Naive thymus-derived CD4-positive, alpha-beta T cell (primary cell): ENCODE data around the gene ABHD14A. TPM values are rescaled to one million over a fixed set of nuclear protein-coding genes. Genes with fewer than 3 reads are reported as not detected.

ENCODE experiments used
- ATAC-seq: fragments of 150-1000 bp; cut with Tn5 transposase; 2 replicates; pipeline ENCODE4 v1.10.0; 2021; ENCODE audit warnings: mild to moderate bottlenecking, moderate library complexity
- CTCF ChIA-PET: fragments of 350-600 bp; sonication (Branson Sonifier 250); formaldehyde crosslinking; loops from one replicate; lab custom pipeline; 2021; ENCODE audit warnings: antibody characterized with exemption; lab: Charles Lee
- POLR2A ChIA-PET: fragments of 350-600 bp; sonication (Branson Sonifier 250); formaldehyde crosslinking; loops from one replicate; lab custom pipeline; 2021; ENCODE audit warnings: antibody characterized with exemption, inconsistent platforms; lab: Charles Lee
- DNase-seq, 9 donors: peaks; one replicate each; pipeline versions ENCODE4 v3.0.0 to v3.0.0-alpha.2; 2020 to 2022; ENCODE audit warnings: mixed read lengths in 1 of 9
- H3K27ac ChIP-seq: one replicate; pipeline ENCODE4 v1.7.0; 2013; ENCODE audit warnings: mild to moderate bottlenecking, low read depth, low read length, moderate library complexity
- H3K27me3 ChIP-seq, 2 donors: one replicate each; pipeline ENCODE4 v1.7.0; 2013; ENCODE audit warnings: low read length in 2 of 2, mild to moderate bottlenecking in 2 of 2, moderate library complexity in 2 of 2; ENCODE audit not compliant: control insufficient read depth in 2 of 2, insufficient read depth in 2 of 2
- H3K36me3 ChIP-seq, 3 experiments: 1 replicate in 2 of 3; 2 replicates in 1 of 3; pipeline ENCODE4 v1.7.0; 2013; ENCODE audit warnings: low read length in 3 of 3, mild to moderate bottlenecking in 3 of 3, moderate library complexity in 1 of 3; ENCODE audit not compliant: insufficient read depth in 3 of 3, control insufficient read depth in 2 of 3
- H3K4me1 ChIP-seq, 2 donors: one replicate each; pipeline ENCODE4 v1.7.0; 2013; ENCODE audit warnings: low read length in 2 of 2, mild to moderate bottlenecking in 2 of 2, moderate library complexity in 1 of 2; ENCODE audit not compliant: control insufficient read depth in 2 of 2, insufficient read depth in 2 of 2
- H3K4me3 ChIP-seq: 2 replicates; pipeline ENCODE4 v1.7.0; 2013; ENCODE audit warnings: mild to moderate bottlenecking, low read length
- H3K9me3 ChIP-seq, 3 experiments: 1 replicate in 2 of 3; 2 replicates in 1 of 3; pipeline ENCODE4 v1.7.0; 2013; ENCODE audit warnings: low read length in 3 of 3; ENCODE audit not compliant: control insufficient read depth in 2 of 3
- H3K27ac Mint-ChIP-seq, 9 donors: one replicate each; pipeline ENCODE4 v1.8.0; 2020 to 2022; ENCODE audit warnings: mixed read lengths in 9 of 9, mild to moderate bottlenecking in 8 of 9, moderate library complexity in 5 of 9, inconsistent platforms in 2 of 9
- H3K27me3 Mint-ChIP-seq, 5 donors: one replicate each; pipeline ENCODE4 v1.8.0; 2021 to 2022; ENCODE audit warnings: mixed read lengths in 5 of 5, mild to moderate bottlenecking in 1 of 5
- H3K36me3 Mint-ChIP-seq, 5 donors: one replicate each; pipeline ENCODE4 v1.8.0; 2020 to 2022; ENCODE audit warnings: mixed read lengths in 5 of 5, mild to moderate bottlenecking in 3 of 5, inconsistent platforms in 1 of 5
- H3K4me1 Mint-ChIP-seq, 7 donors: one replicate each; pipeline ENCODE4 v1.8.0; 2020 to 2022; ENCODE audit warnings: mixed read lengths in 7 of 7, mild to moderate bottlenecking in 3 of 7, inconsistent platforms in 1 of 7
- H3K4me3 Mint-ChIP-seq, 10 donors: one replicate each; pipeline ENCODE4 v1.8.0; 2020 to 2022; ENCODE audit warnings: mild to moderate bottlenecking in 10 of 10, mixed read lengths in 10 of 10, moderate library complexity in 6 of 10, inconsistent platforms in 2 of 10
- H3K9me3 Mint-ChIP-seq, 11 donors: one replicate each; pipeline ENCODE4 v1.8.0; 2020 to 2022; ENCODE audit warnings: mixed read lengths in 11 of 11, mild to moderate bottlenecking in 4 of 11, inconsistent platforms in 1 of 11, moderate library complexity in 1 of 11
- intact Hi-C, 2 donors: fragments of 100-400 bp; cut with micrococcal nuclease; formaldehyde crosslinking; loops; one replicate each; pipeline ENCODE4 v1.15.1; 2023
- polyA plus RNA-seq, 2 donors: library from polyadenylated mRNA; unstranded; fragments of 300-500 nt; fragmentation: Illumina TruSeq; gene quantifications; one replicate each; pipeline ENCODE4 v1.2.3, GENCODE V29; 2021
- total RNA-seq, 6 experiments: library from RNA in 5 of 6; stranded (reverse) in 5 of 6; gene quantifications; 1 replicate in 5 of 6; 2 replicates in 1 of 6; pipeline ENCODE4 v1.2.3 and lab custom pipeline; 2021 to 2026

Gene ABHD14A
- total and polyA plus RNA-seq, 7 experiments from 2014 or later, result 9.9 to 96.9 (median 21.6) TPM

GRCh38 chr3:51955175-51955892 is 19.5 kb upstream of the ABHD14A start, which contains the start of gene GPR62:
Gene GPR62, plus strand, starts transcription at chr3:51955381. Its CDS starts 272 bp downstream, at chr3:51955653.
- Histone ChIP-seq H3K27me3 (peaks cover 3 to 4% of the 10 kb centered on the region in 2 donors), H3K36me3 (peaks cover 0 to 3% (median 0%) of the 10 kb centered on the region in 3 experiments), H3K27ac (no peak within 1 kb of the TSS), H3K9me3 (no peaks in the 10 kb centered on the region), H3K4me3 (peak within 1 kb of the TSS; percentile 44), H3K4me1 (peaks cover 0 to 7% of the 10 kb centered on the region in 2 donors)
- peaks cover 16 to 47% (median 21%) of the 10 kb centered on the region in 5 donors for H3K27me3 Mint-ChIP-seq
- ChIA-PET POLR2A (no interaction called here), CTCF (no interaction called here)
- intact Hi-C loops, result no loop called here
- H3K4me3 Mint-ChIP-seq, result peak within 1 kb of the TSS; percentile 16 to 80 (median 58)
- ATAC-seq (no peak), DNase-seq (no peak)
- H3K9me3 Mint-ChIP-seq, result no peaks in the 10 kb centered on the region
- H3K27ac Mint-ChIP-seq, result no peak within 1 kb of the TSS
- peaks cover 0 to 6% (median 4%) of the 10 kb centered on the region in 7 donors for H3K4me1 Mint-ChIP-seq
- peaks cover 0 to 6% (median 4%) of the 10 kb centered on the region in 5 donors for H3K36me3 Mint-ChIP-seq

GRCh38 chr3:51955893-51956770 is 18.7 kb upstream of the ABHD14A start:
- ChIA-PET POLR2A (interaction anchor here (1.3 kb wide), 1 partner anchor 18 kb away, joined by 4 read pairs; the partner anchor contains the start of gene ABHD14B), CTCF (no interaction called here)
- Mint-ChIP-seq H3K36me3 (peaks cover 0 to 10% (median 4%) of the 10 kb centered on the region in 5 donors), H3K27ac (no peak overlapping the region), H3K4me3 (peak overlapping the region; percentile 12 to 80 (median 59)), H3K4me1 (peaks cover 0 to 6% (median 4%) of the 10 kb centered on the region in 7 donors), H3K27me3 (peaks cover 16 to 47% (median 21%) of the 10 kb centered on the region in 5 donors), H3K9me3 (no peaks in the 10 kb centered on the region)
- DNase-seq (peak in 7 of 9 donors; percentile 26 to 40 (median 34)), ATAC-seq (peak; percentile 77)
- Histone ChIP-seq H3K27me3 (peaks cover 3 to 4% of the 10 kb centered on the region in 2 donors), H3K4me1 (peaks cover 0 to 7% of the 10 kb centered on the region in 2 donors), H3K9me3 (no peaks in the 10 kb centered on the region), H3K36me3 (peaks cover 0 to 3% (median 0%) of the 10 kb centered on the region in 3 experiments), H3K4me3 (peak overlapping the region; percentile 44), H3K27ac (no peak overlapping the region)
- intact Hi-C loops, result loop anchor here in 1 of 2 donors (1.0 kb wide), 2 partner anchors 14 to 18 kb away; partner anchors contain the start of genes ABHD14B and PARP3

- H3K27ac ChIP-seq, result no peak overlapping the region
- ChIA-PET CTCF (interaction anchor here (0.5 to 0.6 kb wide), 2 partner anchors 187 to 1597 kb away, joined by 3 read pairs; no protein-coding TSS in a partner anchor), POLR2A (interaction anchor here (0.6 to 1.3 kb wide), 3 partner anchors 13 to 16 kb away, joined by 3 to 4 read pairs (median 4); partner anchors contain the start of gene ABHD14B)
- Mint-ChIP-seq H3K9me3 (no peaks in the 10 kb centered on the region), H3K4me3 (no peak overlapping the region), H3K27me3 (peaks cover 16 to 40% (median 17%) of the 10 kb centered on the region in 5 donors), H3K36me3 (peaks cover 0 to 11% (median 4%) of the 10 kb centered on the region in 5 donors), H3K4me1 (peaks cover 0 to 6% (median 4%) of the 10 kb centered on the region in 7 donors), H3K27ac (no peak overlapping the region)
- DNase-seq (no peak), ATAC-seq (no peak)
- H3K36me3 ChIP-seq, result peaks cover 0 to 3% (median 0%) of the 10 kb centered on the region in 3 experiments
- no peaks in the 10 kb centered on the region for H3K9me3 ChIP-seq
- peaks cover 3 to 4% of the 10 kb centered on the region in 2 donors for H3K27me3 ChIP-seq
- H3K4me1 ChIP-seq, result peaks cover 0 to 7% of the 10 kb centered on the region in 2 donors
- H3K4me3 ChIP-seq, result no peak overlapping the region
- intact Hi-C loops, result no loop called here
These were observed 17.2 kb upstream of the ABHD14A start for GRCh38 chr3:51957520-51958205.

- no peaks in the 10 kb centered on the region for H3K9me3 Mint-ChIP-seq
- no peak for ATAC-seq
- no peak overlapping the region for H3K4me3 ChIP-seq
- H3K27me3 ChIP-seq, result peaks cover 3 to 4% of the 10 kb centered on the region in 2 donors
- no peaks in the 10 kb centered on the region for H3K9me3 ChIP-seq
- H3K4me1 ChIP-seq, result peaks cover 0 to 7% of the 10 kb centered on the region in 2 donors
- no peak overlapping the region for H3K27ac ChIP-seq
- peaks cover 0 to 6% (median 3%) of the 10 kb centered on the region in 7 donors for H3K4me1 Mint-ChIP-seq
- intact Hi-C loops, result no loop called here
- POLR2A ChIA-PET, result no interaction called here
- H3K27ac Mint-ChIP-seq, result no peak overlapping the region
- no peak for DNase-seq
- H3K36me3 Mint-ChIP-seq, result peaks cover 0 to 11% (median 4%) of the 10 kb centered on the region in 5 donors
- peaks cover 5 to 33% (median 7%) of the 10 kb centered on the region in 5 donors for H3K27me3 Mint-ChIP-seq
- H3K36me3 ChIP-seq, result peaks cover 0 to 3% (median 0%) of the 10 kb centered on the region in 3 experiments
- CTCF ChIA-PET, result no interaction called here
- H3K4me3 Mint-ChIP-seq, result peak overlapping the region in 2 of 10 donors; percentile 31 to 76
These were observed 16.0 kb upstream of the ABHD14A start for GRCh38 chr3:51958603-51959521.

GRCh38 chr3:51959651-51960050 is 15.2 kb upstream of the ABHD14A start:
- Histone ChIP-seq H3K4me3 (no peak overlapping the region), H3K9me3 (no peaks in the 10 kb centered on the region), H3K27ac (no peak overlapping the region), H3K4me1 (peaks cover 0 to 7% of the 10 kb centered on the region in 2 donors), H3K36me3 (peaks cover 0 to 3% (median 0%) of the 10 kb centered on the region in 3 experiments), H3K27me3 (peaks cover 3 to 4% of the 10 kb centered on the region in 2 donors)
- CTCF ChIA-PET, result no interaction called here
- H3K4me3 Mint-ChIP-seq, result no peak overlapping the region
- intact Hi-C loops, result no loop called here
- POLR2A ChIA-PET, result no interaction called here
- peaks cover 0 to 6% (median 4%) of the 10 kb centered on the region in 7 donors for H3K4me1 Mint-ChIP-seq
- peaks cover 0 to 25% (median 0%) of the 10 kb centered on the region in 5 donors for H3K27me3 Mint-ChIP-seq
- peaks cover 0 to 11% (median 4%) of the 10 kb centered on the region in 5 donors for H3K36me3 Mint-ChIP-seq
- ATAC-seq (no peak), DNase-seq (no peak)
- H3K27ac Mint-ChIP-seq, result no peak overlapping the region
- no peaks in the 10 kb centered on the region for H3K9me3 Mint-ChIP-seq
